HG02852 (cell line): Measurements from ENCODE around the gene TBX6.

ENCODE experiments used
- ATAC-seq: cut with Tn5 transposase; IDR thresholded peaks from one replicate; pipeline ENCODE4 v1.9.1; 2021; ENCODE audit warnings: mild to moderate bottlenecking, moderate library complexity; ENCODE audit not compliant: unreplicated experiment

Gene TBX6

DNA sequence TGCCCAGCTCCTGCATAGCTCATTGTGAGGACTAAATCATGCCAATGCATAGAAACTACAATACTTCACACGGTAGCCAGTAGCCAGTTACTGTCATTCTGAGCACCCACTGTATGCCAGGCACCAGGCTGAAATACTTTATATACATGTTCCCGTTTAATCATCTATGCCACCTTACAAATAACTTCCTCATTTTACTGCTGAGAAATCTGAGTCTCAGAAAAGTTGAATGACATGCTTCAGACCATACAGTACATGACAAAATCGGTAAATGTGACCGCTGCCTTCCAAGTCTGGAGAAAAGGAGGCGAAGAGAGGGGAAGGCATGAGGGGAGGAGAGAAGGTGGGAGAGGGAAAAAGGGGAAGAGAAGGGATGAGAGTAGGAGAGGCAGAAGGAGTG, 51.5 kb downstream of the TBX6 start:
- ATAC-seq, result no peak
